ENCODE results near the gene ABCA1.

- TF ChIP-seq FOXA1 (IDR thresholded peaks at IDR 0.05) (no peak), SUZ12 (IDR thresholded peaks at IDR 0.05) (no peak), BHLHE40 (IDR thresholded peaks at IDR 0.05; ENCODE audit: borderline replicate concordance) (no peak), ELF4 (IDR thresholded peaks at IDR 0.05) (no peak), FOXM1 (IDR thresholded peaks at IDR 0.05; ENCODE audit: borderline replicate concordance) (no peak), SP1 (IDR thresholded peaks at IDR 0.05) (no peak)
Observed at GRCh38 chr9:104774132-104774531, 153.8 kb downstream of the ABCA1 start.
